Measurements from ENCODE around the gene SOCS1. TPM values are rescaled to one million over a fixed set of nuclear protein-coding genes. Genes with fewer than 3 reads are reported as not detected.

Gene SOCS1
- total RNA-seq, 1 experiment from 2014 or later: 1.4 TPM

- no peaks in the 10 kb centered on the region for H3K9me3 Mint-ChIP-seq (ENCODE audit: unreplicated experiment)
Measured at GRCh38 chr16:11232852-11233726, 22.9 kb downstream of the SOCS1 start.

GRCh38 chr16:11232302-11232851, 23.6 kb downstream of the SOCS1 start:
- intact Hi-C loops (cut with micrococcal nuclease): no loop called here
- no TSS peak for BruUV-seq (replicated peaks)
- DNase-seq (ENCODE audit: unreplicated experiment): no peak
- TF ChIP-seq CTCF (IDR thresholded peaks at IDR 0.05; ENCODE audit: unreplicated experiment): no peak
- no peaks in the 10 kb centered on the region for H3K9me3 Mint-ChIP-seq (ENCODE audit: unreplicated experiment)
- ChIA-PET CTCF (interaction anchor here (0.6 kb wide), 1 partner anchor 83 kb away, joined by 7 read pairs; no protein-coding TSS in a partner anchor), POLR2A (no interaction called here)
- peaks cover 4% of the 10 kb centered on the region for H3K36me3 Mint-ChIP-seq (ENCODE audit: insufficient read depth, unreplicated experiment)
- H3K27ac Mint-ChIP-seq (ENCODE audit: low read depth, unreplicated experiment): no peak overlapping the region
- no peak overlapping the region for H3K4me3 Mint-ChIP-seq (ENCODE audit: unreplicated experiment)
- H3K4me1 Mint-ChIP-seq (ENCODE audit: insufficient read depth, unreplicated experiment): peaks cover 9% of the 10 kb centered on the region
- H3K27me3 Mint-ChIP-seq (ENCODE audit: insufficient read depth, unreplicated experiment): peaks cover 9% of the 10 kb centered on the region

More at GRCh38 chr16:11232852-11233726, 22.9 kb downstream of the SOCS1 start:
- DNase-seq (ENCODE audit: unreplicated experiment): no peak
- intact Hi-C loops (cut with micrococcal nuclease): no loop called here
- Mint-ChIP-seq H3K4me3 (ENCODE audit: unreplicated experiment) (no peak overlapping the region), H3K36me3 (ENCODE audit: insufficient read depth, unreplicated experiment) (peaks cover 4% of the 10 kb centered on the region), H3K27me3 (ENCODE audit: insufficient read depth, unreplicated experiment) (peaks cover 9% of the 10 kb centered on the region), H3K4me1 (ENCODE audit: insufficient read depth, unreplicated experiment) (peaks cover 9% of the 10 kb centered on the region), H3K27ac (ENCODE audit: low read depth, unreplicated experiment) (no peak overlapping the region)
- BruUV-seq (replicated peaks): no TSS peak
- no peak for TF ChIP-seq CTCF (IDR thresholded peaks at IDR 0.05; ENCODE audit: unreplicated experiment)
- POLR2A ChIA-PET: interaction anchor here (0.6 kb wide), 1 partner anchor 17 kb away, joined by 3 read pairs; no protein-coding TSS in a partner anchor
- CTCF ChIA-PET: no interaction called here

GRCh38 chr16:11231367-11231970, 24.5 kb downstream of the SOCS1 start:
- H3K27me3 Mint-ChIP-seq (ENCODE audit: insufficient read depth, unreplicated experiment): peaks cover 9% of the 10 kb centered on the region
- no peaks in the 10 kb centered on the region for H3K9me3 Mint-ChIP-seq (ENCODE audit: unreplicated experiment)
- no peak for TF ChIP-seq CTCF (IDR thresholded peaks at IDR 0.05; ENCODE audit: unreplicated experiment)
- no peak for DNase-seq (ENCODE audit: unreplicated experiment)
- CTCF ChIA-PET: interaction anchor here (0.6 to 0.8 kb wide), 2 partner anchors 70 to 242 kb away, joined by 3 to 4 read pairs; no protein-coding TSS in a partner anchor
- peaks cover 4% of the 10 kb centered on the region for H3K36me3 Mint-ChIP-seq (ENCODE audit: insufficient read depth, unreplicated experiment)
- H3K27ac Mint-ChIP-seq (ENCODE audit: low read depth, unreplicated experiment): no peak overlapping the region
- H3K4me3 Mint-ChIP-seq (ENCODE audit: unreplicated experiment): no peak overlapping the region
- intact Hi-C loops (cut with micrococcal nuclease): no loop called here
- H3K4me1 Mint-ChIP-seq (ENCODE audit: insufficient read depth, unreplicated experiment): peaks cover 9% of the 10 kb centered on the region
- POLR2A ChIA-PET: no interaction called here
- no TSS peak for BruUV-seq (replicated peaks)

GRCh38 chr16:11229906-11230305, 26.1 kb downstream of the SOCS1 start:
- Mint-ChIP-seq H3K27me3 (ENCODE audit: insufficient read depth, unreplicated experiment) (peaks cover 9% of the 10 kb centered on the region), H3K4me1 (ENCODE audit: insufficient read depth, unreplicated experiment) (peaks cover 9% of the 10 kb centered on the region), H3K27ac (ENCODE audit: low read depth, unreplicated experiment) (no peak overlapping the region), H3K36me3 (ENCODE audit: insufficient read depth, unreplicated experiment) (peaks cover 4% of the 10 kb centered on the region), H3K4me3 (ENCODE audit: unreplicated experiment) (no peak overlapping the region), H3K9me3 (ENCODE audit: unreplicated experiment) (no peaks in the 10 kb centered on the region)
- CTCF ChIA-PET: interaction anchor here (0.6 to 0.9 kb wide), 2 partner anchors 9 to 69 kb away, joined by 3 read pairs; no protein-coding TSS in a partner anchor
- no peak for TF ChIP-seq CTCF (IDR thresholded peaks at IDR 0.05; ENCODE audit: unreplicated experiment)
- no TSS peak for BruUV-seq (replicated peaks)
- DNase-seq (ENCODE audit: unreplicated experiment): peak; percentile 88
- intact Hi-C loops (cut with micrococcal nuclease): no loop called here
- POLR2A ChIA-PET: interaction anchor here (0.6 kb wide), 1 partner anchor 354 kb away, joined by 3 read pairs; no protein-coding TSS in a partner anchor

Measured in MCF 10A (cell line).